D721Med (cell line): Measurements from ENCODE around the gene CFAP58.

ENCODE experiments used
- DNase-seq: peaks from one replicate; pipeline ENCODE4 v3.0.0; 2011; ENCODE audit warnings: low spot score; ENCODE audit not compliant: insufficient read length
- FAIRE-seq: peaks from 2 replicates; lab custom pipeline; 2011; peaks lifted over from hg19 to GRCh38; lab: Jason Lieb, UNC
- TF ChIP-seq, protein P1 (sequence below): IDR thresholded peaks from 2 replicates; pipeline ENCODE4 v1.5.1; 2012; ENCODE audit warnings: mild to moderate bottlenecking, control low read depth; ENCODE audit not compliant: insufficient read depth; ENCODE audit errors: missing control alignments

The CFAP58 gene

GRCh38 chr10:104416851-104417250 lies 63.2 kb downstream of the CFAP58 start:
- TF ChIP-seq, protein P1, sequence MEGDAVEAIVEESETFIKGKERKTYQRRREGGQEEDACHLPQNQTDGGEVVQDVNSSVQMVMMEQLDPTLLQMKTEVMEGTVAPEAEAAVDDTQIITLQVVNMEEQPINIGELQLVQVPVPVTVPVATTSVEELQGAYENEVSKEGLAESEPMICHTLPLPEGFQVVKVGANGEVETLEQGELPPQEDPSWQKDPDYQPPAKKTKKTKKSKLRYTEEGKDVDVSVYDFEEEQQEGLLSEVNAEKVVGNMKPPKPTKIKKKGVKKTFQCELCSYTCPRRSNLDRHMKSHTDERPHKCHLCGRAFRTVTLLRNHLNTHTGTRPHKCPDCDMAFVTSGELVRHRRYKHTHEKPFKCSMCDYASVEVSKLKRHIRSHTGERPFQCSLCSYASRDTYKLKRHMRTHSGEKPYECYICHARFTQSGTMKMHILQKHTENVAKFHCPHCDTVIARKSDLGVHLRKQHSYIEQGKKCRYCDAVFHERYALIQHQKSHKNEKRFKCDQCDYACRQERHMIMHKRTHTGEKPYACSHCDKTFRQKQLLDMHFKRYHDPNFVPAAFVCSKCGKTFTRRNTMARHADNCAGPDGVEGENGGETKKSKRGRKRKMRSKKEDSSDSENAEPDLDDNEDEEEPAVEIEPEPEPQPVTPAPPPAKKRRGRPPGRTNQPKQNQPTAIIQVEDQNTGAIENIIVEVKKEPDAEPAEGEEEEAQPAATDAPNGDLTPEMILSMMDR, result no peak
- FAIRE-seq, result no peak

GRCh38 chr10:104417637-104418292 lies 64.1 kb downstream of the CFAP58 start:
- DNase-seq, result no peak
- TF ChIP-seq, protein P1, result no peak
- no peak for FAIRE-seq

More at GRCh38 chr10:104416851-104417250, 63.2 kb downstream of the CFAP58 start:
- no peak for DNase-seq

GRCh38 chr10:104424719-104425118 lies 71.1 kb downstream of the CFAP58 start:
- TF ChIP-seq, protein P1, result no peak
- FAIRE-seq (no peak), DNase-seq (no peak)

- FAIRE-seq (no peak), DNase-seq (no peak)
- TF ChIP-seq, protein P1, result no peak
Measured at GRCh38 chr10:104427989-104428388, 74.4 kb downstream of the CFAP58 start.

DNA sequence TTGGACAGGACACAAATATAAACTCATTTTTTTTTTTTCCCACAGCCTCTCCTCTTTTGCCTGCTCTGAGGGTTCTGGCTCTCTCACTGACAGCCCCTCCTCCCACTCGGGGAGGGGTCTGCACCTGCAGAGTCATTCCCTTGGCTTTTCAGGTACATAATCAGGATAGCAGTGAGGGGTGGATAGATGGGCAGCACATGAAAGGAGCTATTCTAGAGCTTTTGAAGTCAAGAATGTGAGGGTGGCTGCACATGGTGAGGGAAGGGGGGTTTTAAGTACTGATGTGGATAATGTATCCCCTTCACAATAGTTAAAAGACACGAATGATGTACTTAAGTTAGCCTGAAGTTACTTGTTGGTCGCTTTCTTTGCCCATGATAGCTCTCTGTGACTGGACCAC lies 76.2 kb downstream of the CFAP58 start:
- FAIRE-seq, result no peak
- TF ChIP-seq, protein P1, result no peak
- DNase-seq, result no peak

DNA sequence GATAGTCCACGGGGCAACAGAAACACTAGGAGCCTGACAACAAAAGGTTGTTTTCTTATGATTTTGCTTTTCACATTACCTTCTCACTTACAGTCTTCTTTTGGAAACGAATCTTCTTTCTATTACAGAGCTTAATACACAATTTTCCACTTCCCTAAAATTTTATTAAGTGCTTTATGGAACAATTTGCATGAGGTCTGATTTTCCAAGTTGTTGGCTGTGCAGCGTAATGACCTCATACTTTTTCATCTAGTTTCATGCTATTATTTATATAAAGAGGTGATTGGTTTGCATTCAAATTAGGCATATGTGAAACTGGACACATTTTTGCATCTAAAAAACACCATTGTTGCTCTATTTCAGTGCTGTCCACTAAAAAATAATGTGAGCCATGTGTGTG lies 76.7 kb downstream of the CFAP58 start:
- TF ChIP-seq, protein P1, result no peak
- DNase-seq (no peak), FAIRE-seq (no peak)

DNA sequence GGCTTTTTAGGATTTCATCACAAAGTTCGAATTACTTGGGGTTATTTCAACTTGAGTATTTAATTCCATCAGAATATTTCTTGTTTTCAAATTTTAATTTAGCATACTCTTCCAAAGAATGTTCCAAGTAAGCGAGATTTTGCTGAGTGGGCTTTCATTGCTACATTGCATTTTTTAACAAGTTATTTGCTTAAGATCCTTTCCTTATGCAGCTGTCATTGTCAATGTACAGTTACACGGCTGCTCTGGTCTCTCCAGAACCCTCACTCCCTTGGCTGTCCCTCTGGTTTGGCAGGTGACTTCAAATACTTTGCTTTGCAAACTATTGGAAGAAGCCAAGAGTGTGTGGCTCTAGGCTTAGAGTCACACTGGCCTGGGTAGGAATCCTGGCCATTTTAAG lies 80.0 kb downstream of the CFAP58 start:
- DNase-seq (no peak), FAIRE-seq (no peak)
- TF ChIP-seq, protein P1, result no peak
